Brain pericyte (primary cell): ENCODE data around the gene CES4A.
A peak's percentile ranks its signal among the peaks of the same experiment; 100 is the strongest.
"Not testable (repeated sequence)": the region's sequence is repeated elsewhere in the genome, so short reads cannot be mapped to it uniquely, and the experiment has no call there.

ENCODE experiments used
- DNase-seq: peaks from one replicate; pipeline ENCODE4 v3.0.0-alpha.2; 2012; ENCODE audit warnings: low read depth, low spot score

CES4A gene

GRCh38 chr16:66984892-66985311, 3.5 kb upstream of the CES4A start:
- no peak for DNase-seq

DNA sequence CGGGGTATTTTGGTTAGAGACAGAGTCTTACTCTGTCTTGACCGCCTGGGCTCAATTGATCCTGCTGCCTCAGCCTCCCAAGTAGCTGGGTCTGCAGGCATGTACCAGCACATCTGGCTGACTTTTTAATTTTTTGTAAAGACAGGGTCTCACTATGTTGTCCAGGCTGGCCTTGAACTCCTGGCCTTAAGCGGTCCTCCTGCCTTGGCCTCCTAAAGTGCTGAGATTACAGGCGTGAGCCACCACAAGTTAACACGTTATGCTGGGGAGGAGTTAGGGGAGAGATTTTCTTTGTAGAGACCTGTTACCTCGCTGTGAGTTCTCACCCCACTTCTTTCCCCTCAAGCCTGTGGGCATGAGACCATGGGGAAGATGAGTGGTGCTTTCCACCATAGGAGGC, 1.8 kb upstream of the CES4A start:
- DNase-seq: no peak

- no peak for DNase-seq
Observed at GRCh38 chr16:66991545-66992077, 3.2 kb downstream of the CES4A start.

- DNase-seq: not testable (repeated sequence)
Observed at GRCh38 chr16:66993558-66993957, 5.2 kb downstream of the CES4A start.

GRCh38 chr16:66996324-66996982, 8.1 kb downstream of the CES4A start:
- DNase-seq: no peak

- DNase-seq: no peak
Observed at GRCh38 chr16:66996983-66997358, 8.6 kb downstream of the CES4A start.

DNA sequence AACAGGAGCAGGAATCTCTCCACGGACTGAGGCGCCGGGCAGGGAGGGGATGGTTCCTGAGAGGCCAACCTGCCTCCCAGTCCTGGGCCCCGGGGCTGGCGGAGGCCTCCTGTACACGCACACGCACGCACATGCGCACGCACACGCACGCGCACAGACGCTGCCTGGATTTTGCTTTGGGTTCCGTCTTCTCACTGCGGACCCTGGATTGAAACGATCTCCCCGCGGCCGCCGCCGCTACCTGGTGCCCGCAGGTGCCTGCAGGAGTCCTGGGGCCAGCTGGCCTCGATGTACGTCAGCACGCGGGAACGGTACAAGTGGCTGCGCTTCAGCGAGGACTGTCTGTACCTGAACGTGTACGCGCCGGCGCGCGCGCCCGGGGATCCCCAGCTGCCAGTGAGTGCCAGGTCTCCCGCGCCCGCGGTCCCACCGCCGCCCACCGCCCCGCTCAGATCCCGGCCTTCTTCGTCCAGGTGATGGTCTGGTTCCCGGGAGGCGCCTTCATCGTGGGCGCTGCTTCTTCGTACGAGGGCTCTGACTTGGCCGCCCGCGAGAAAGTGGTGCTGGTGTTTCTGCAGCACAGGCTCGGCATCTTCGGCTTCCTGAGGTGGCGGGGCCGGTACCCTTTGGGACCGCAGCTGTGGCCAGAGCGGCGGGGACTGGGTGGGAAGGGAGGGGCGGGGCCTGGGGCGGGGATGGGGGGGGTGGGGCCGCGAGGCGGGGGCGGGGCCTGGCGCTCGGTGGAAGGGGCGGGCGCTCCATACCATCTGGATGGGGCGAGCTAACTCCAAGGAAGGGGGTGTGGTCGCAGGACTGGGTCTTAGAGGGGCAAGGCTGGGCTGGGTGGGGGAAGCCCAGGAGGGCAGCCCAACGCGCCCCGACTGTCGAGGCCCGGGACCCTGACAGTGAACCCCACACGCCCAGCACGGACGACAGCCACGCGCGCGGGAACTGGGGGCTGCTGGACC, 12.3 kb downstream of the CES4A start:
- no peak for DNase-seq

DNA sequence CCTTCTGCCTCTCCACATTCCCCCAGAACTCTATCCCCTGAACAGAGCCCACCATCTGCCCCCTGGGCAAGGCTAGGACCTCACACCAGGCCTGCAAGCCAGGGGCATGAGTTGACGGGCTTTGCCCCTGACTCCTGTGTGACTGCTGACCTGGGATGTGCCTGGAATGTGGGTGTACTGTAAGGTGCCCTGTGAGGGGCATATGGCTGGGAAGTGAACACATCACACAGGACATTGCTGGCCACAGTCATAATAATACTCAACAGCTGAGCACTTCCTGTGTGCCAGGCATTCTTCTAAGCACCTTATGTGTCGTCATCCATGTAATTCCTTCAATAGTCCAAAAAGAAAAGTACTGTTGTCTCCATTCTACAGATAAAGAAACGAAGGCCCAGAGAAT, 13.3 kb downstream of the CES4A start:
- DNase-seq: no peak

- no peak for DNase-seq
Observed at GRCh38 chr16:67006930-67007658, 18.7 kb downstream of the CES4A start.

GRCh38 chr16:67009158-67009557, 20.8 kb downstream of the CES4A start:
- no peak for DNase-seq

GRCh38 chr16:67011274-67011673, 22.9 kb downstream of the CES4A start:
- no peak for DNase-seq

DNA sequence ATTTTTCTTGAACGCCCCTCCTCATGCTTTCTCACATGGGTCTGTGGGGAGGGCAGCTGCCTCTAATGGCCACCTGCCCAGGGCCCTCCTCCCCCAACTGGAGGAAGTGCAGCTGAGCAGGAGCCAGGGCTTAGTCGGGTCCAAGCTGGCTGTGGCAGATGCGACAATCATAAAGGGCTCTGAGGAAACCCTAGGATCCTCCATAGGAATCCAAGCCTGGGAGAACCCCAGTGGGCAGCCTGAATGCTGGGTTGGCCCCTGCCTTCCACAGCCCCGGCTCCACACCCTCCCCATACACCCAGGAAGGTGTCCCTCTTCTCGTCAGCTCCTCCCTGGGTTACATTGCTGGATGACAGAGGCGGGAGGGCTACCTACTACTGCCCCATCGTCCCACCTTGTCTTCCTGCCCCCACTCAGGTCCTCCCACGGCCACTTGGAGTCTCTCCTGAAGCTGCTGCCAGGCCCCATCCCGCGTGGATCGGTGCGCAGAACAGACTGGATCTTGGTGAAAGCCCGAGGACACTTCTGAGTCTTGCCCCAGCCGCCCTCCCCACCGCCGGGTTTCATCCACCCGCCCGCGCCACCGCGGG, 24.9 kb downstream of the CES4A start:
- DNase-seq: no peak

DNA sequence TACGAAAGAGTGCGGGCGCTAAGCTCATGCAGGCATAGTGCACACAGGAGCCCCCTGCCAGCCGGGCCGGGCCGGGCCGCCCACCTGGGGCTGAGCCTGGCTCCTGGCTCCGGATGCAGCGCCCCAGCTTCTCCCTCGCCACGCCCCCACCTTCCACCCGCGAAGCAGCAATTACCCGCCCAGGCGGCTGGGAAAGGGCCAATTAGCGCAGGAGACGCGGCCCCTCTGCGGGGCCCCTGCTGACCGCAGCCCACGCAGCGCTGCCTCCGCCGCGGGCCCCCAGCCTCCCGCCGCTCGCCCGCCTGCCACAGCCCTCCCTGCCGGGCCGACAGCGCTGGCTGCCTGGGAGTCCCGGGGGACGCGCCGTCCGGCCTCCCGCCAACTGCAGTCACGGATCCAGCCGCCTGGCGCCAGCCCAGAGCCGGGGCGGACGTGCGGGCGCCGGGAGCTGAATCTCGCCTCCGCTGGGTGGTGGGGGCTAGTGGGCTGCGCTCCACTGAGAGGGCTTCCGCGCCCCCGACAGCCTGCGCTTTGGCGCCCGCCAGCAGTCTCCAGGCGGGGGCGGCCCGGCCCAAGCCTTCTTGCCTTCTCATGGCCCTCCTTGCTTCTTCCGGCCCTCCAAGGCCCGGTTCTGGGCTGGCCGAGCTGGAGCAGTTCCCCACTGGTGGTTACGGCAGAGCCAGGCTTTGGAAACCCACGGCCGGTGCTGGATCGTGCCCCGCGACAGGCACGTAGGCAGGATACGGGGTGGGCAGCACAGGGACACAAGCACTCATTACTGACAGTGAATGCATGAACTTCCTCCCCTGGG, 25.6 kb downstream of the CES4A start:
- no peak for DNase-seq

- no peak for DNase-seq
Observed at GRCh38 chr16:67014634-67015312, 26.4 kb downstream of the CES4A start.

DNA sequence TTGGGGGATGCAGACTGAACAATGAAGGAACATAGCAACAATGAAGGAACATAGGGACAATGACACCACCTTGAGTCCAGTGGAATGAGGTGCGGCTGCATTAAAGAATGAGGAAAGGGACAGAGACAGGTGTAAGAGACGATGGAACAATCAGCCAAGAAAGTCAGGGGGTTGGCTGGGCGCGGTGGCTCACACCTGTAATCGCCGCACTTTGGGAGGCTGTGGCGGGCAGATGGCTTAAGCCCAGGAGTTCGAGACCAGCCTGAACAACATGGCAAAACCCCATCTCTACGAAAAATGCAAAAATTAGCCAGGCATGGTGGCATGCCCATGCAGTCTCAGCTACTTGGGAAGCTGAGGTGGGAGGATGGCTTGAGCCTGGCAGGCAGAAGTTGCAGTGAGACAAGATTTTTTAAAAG, 26.9 kb downstream of the CES4A start:
- DNase-seq: no peak

DNA sequence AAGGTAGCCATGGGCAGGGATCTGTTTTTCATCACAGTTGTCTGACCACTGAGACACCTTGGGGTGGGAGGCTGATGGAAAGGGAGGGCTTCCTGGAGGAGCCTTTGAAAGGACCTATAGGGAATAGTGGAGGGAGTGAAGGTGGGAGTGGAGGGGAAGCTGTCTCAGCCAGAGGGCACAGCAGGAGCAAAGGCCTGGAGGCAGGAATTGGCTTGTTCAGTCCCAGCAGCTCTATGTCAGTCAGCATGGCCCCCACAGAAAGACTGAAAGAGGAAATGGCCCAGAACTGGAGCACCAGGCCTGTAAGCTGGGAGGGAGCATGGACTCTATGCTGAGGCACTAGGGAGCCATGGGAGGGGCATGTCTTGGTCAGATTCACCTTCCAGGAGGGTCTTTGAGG, 27.8 kb downstream of the CES4A start:
- DNase-seq: no peak

GRCh38 chr16:67016681-67017420, 28.5 kb downstream of the CES4A start:
- no peak for DNase-seq

DNA sequence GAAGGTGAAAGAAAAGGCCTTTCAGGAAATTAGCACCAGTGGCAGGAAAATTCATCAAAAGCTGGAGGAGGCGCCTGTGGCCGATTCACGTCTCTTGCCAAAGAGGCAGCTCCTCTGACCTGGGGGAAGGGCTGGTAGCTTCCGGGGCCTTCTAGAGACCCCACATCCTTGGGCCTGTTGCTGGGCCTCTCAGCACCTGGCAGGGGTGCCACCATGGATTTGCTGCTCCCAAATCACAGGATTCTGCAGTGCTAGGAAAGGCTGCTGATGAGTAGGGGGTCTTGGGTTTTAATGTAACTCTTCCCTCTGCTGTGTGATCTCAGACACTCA, 29.0 kb downstream of the CES4A start:
- no peak for DNase-seq

- DNase-seq: peak; percentile 48
Observed at GRCh38 chr16:67017810-67018488, 29.6 kb downstream of the CES4A start.
